Panc1 (cell line): Measurements from ENCODE around the gene CSH1.
"Not testable (repeated sequence)": the region's sequence is repeated elsewhere in the genome, so short reads cannot be mapped to it uniquely, and the experiment has no call there.

Experiments used
- CTCF ChIP-seq: fragments of 450-650 bp; IDR thresholded peaks from 2 replicates; pipeline ENCODE4 v1.5.1; 2017; ENCODE audit warnings: mild to moderate bottlenecking
- POLR2AphosphoS5 ChIP-seq: IDR thresholded peaks from 2 replicates; pipeline ENCODE4 v1.6.1; 2012; ENCODE audit warnings: mild to moderate bottlenecking, low read depth, low read length, moderate library complexity

GRCh38 chr17:63917206-63917605, 20.8 kb upstream of the CSH1 start:
- not testable (repeated sequence) for TF ChIP-seq CTCF, POLR2AphosphoS5
